SH-SY5Y (cell line): ENCODE data around the gene ARHGEF16.

Experiments used
- GATA2 ChIP-seq: IDR thresholded peaks from 2 replicates; pipeline ENCODE4 v1.6.1; 2011; ENCODE audit warnings: mild to moderate bottlenecking, low read depth, low read length
- GATA3 ChIP-seq: IDR thresholded peaks from 2 replicates; pipeline ENCODE4 v1.6.1; 2011; ENCODE audit warnings: low read depth, mild to moderate bottlenecking, low read length, moderate library complexity

The ARHGEF16 gene

DNA sequence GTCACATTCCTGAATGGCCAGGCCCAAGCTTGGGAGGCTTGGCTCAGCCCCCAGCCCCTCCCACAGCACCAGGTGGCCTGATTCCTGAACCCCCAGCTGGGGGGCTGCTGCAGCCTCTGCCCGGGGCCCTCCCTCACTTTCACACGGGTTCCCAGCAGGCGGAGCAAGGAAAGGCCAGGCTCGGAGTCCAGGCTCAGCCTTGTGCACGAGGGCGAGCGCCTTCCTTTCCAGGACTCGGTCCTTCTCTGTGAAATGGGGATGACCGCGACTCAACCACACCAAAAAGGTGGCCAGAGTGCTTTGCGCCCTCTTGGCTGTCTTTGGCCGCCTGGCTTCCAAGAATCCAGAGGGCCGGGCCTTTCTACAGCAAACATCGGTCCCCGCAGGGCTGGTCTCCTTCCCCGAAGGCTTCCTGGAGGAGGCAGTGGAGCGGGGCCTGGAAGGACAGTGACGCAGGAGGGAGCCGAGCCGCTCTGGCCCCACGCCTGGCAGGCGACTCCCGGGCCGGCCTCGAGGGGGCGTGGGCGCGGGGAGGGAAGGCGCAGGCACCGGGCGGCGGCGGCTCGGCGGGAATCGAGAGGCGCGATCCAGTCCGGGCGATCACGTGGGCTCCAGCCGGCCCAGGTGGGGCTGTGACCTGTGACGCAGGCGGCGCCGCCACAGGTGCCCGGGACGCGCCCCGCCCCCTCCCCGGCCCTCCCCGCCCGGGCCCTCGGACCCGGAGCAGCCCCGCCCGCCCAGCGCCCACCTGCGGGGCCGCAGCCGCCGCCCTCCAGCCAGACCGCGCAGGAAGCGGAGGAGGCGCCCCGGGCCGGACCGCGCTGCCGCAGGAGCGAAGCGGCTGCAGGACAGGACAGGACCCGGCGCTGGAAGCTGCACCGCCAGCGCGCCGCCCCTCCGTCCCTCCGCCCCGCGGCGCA, at the start of gene ARHGEF16:
ARHGEF16 (plus strand) TSS at position 775 of the 920 bp plus-strand sequence. CDS start 8,420 bp downstream, outside the sequence.
- no peak for TF ChIP-seq GATA3
- no peak for TF ChIP-seq GATA2

- TF ChIP-seq GATA3 (no peak), GATA2 (no peak)
These were observed 49.7 kb upstream of the ARHGEF16 start for GRCh38 chr1:3404801-3405200.

DNA sequence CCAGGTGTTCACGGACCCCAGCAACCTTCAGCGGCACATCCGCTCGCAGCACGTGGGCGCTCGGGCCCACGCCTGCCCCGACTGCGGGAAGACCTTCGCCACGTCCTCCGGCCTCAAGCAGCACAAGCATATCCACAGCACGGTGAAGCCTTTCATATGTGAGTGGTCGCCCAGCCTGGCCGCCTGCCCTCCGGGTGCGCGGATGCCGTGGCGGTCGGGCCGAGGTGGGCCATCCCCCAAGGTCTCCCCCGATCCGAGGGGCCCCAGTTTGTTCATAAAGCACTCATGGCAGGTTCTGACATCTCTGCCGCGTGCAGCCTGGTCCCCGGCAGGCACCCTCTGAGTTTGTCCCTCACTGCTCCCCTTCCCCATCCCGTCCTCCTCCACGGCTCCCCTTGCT, 49.0 kb upstream of the ARHGEF16 start:
- TF ChIP-seq GATA3 (no peak), GATA2 (no peak)

DNA sequence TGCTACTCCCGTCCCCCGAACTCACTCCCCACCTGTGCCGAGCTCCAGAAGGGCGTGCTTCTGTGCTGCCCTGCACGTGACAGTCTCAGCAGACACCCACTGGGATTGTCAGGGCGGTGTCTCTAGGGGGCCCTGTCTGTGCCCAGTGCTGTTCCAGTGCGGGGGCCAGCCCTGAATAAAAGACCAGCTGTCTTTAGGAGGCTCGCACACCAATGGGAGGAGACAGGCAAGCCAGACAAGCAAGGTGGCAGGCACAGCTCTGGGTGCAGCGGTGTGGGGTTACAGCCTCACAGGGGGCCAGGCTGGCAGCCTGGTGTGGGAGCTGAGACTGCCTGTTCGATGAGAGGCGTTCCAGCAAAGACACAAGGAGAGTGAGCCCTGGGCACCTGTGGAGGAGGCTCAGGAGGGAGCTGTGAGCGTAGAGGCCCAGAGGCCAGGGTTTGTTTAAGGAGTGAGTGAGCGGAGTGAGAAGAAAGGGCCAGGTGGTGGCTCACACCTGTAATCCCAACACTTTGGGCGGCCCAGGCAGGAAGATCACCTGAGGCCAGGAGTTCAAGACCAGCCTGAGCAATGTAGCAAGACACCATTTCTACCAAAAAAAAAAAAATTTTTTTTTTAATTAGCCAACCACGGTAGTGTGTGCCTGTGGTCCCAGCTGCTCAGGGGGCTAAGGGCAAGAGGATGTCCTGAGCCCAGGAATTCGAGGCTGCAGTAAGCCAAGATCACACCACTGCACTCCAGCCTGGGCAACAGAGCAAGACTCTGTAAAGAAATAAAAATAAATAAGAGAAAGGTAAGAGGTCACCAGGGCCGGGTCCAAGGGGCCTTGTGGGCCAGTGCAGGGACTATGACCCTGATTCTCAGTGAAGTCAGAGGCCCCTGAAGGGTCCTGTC, 48.2 kb upstream of the ARHGEF16 start:
- TF ChIP-seq GATA3 (no peak), GATA2 (no peak)

- TF ChIP-seq GATA2 (no peak), GATA3 (no peak)
These were observed 47.4 kb upstream of the ARHGEF16 start for GRCh38 chr1:3407021-3407420.

- no peak for TF ChIP-seq GATA3
These were observed 45.7 kb upstream of the ARHGEF16 start for GRCh38 chr1:3408751-3409266.

- no peak for TF ChIP-seq GATA2
- no peak for TF ChIP-seq GATA3
These were observed 44.9 kb upstream of the ARHGEF16 start for GRCh38 chr1:3409366-3410141.

DNA sequence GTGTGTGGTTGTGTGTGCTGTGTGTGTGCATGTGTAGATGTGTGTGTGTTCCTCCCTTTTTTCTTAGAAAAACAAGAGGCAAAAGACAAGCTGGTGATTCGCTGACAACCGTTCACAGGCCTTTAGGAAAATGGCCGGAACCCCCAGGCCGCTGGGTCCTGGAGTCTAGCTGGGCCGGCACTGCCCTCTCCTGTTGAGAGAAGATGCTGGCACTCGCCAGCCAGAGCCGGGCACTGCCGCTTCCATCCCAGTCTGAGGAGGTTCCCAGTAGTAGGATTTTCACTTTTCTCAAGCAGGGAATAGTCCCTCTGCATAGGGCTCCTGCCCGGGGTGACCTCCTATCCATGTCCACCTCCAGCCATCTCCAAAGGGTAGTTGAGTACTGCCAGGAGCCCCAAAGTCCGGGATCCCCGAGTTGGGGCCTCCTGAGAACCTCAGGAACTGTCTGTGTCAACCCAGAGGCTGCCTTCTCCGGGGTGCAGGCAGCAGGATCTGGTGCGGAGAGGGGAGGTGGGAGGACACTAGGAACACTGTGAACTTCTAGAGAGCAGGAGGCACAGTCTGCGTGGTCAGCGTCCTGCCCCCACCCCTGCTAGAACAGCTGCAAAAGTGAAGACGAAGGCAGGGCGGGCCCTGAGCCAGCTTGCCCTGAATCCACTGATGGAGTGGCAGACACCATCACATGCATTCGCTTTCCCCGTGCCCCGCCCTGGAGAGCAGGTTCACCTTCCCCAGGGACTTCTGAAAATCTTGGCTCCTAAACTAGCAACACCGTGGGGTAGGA, 44.1 kb upstream of the ARHGEF16 start:
- TF ChIP-seq GATA3 (no peak), GATA2 (no peak)

DNA sequence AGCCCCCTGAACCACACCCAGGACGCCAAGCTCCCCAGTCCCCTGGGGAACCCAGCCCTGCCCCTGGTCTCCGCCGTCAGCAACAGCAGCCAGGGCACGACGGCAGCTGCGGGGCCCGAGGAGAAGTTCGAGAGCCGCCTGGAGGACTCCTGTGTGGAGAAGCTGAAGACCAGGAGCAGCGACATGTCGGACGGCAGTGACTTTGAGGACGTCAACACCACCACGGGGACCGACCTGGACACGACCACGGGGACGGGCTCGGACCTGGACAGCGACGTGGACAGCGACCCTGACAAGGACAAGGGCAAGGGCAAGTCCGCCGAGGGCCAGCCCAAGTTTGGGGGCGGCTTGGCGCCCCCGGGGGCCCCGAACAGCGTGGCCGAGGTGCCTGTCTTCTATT, 42.7 kb upstream of the ARHGEF16 start:
- no peak for TF ChIP-seq GATA3
- TF ChIP-seq GATA2, result no peak

DNA sequence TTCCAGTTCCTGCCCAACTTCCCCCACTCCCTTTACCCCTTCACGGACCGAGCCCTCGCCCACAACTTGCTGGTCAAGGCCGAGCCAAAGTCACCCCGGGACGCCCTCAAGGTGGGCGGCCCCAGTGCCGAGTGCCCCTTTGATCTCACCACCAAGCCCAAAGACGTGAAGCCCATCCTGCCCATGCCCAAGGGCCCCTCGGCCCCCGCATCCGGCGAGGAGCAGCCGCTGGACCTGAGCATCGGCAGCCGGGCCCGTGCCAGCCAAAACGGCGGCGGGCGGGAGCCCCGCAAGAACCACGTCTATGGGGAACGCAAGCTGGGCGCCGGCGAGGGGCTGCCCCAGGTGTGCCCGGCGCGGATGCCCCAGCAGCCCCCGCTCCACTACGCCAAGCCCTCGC, 42.1 kb upstream of the ARHGEF16 start:
- TF ChIP-seq GATA3, result no peak

GRCh38 chr1:3413975-3414710, 40.3 kb upstream of the ARHGEF16 start:
- TF ChIP-seq GATA2 (no peak), GATA3 (no peak)

DNA sequence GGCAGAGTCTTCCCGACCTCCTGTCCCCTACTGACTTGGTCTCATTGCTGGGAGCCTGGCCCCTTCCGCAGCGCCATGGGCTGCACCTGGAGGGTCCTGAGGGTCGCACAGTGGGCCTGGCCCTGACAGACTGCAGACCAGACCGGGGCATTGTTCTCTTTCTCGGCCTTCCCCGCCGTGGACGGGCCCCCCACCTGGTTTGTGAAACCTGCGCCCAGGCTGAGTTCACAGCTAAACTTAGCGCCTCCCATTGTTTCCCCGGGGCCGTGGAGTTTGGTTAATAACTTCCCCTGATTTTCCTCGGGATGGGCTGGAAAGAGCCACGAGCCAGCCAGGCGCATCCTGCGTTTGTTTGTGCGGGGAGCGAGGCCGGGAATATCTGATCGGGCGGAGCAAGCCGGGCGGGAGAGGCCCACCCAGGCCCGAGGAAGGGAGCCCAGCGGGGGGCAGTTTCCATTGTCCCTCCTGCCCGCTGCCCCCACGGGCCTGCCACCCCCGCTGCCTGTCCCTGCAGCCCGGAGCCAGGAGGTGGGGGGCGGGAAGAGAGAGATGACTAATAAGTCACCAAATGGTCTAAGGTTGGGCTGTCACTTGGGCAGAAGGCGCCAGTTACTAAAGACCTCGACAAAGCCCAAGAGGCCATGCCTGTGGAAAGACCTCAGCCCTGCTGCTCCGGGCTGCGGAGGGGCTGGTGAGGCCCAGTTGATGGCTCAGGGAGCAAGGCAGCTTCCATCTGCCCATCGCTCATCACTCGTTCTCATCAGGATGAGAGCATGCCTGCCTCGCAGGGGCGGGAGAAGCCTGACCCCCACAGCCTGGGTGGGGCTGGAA, 39.0 kb upstream of the ARHGEF16 start:
- TF ChIP-seq GATA2, result no peak
- no peak for TF ChIP-seq GATA3
